Activated T-cell treated with anti-CD3 and anti-CD28 coated beads for 48 hours (primary cell): Measurements from ENCODE around the gene AMN.
"Not testable (repeated sequence)": the region's sequence is repeated elsewhere in the genome, so short reads cannot be mapped to it uniquely, and the experiment has no call there.

Experiments used
- DNase-seq: peaks from one replicate; pipeline ENCODE4 v3.0.0-alpha.2; 2020; ENCODE audit warnings: low read depth

AMN gene

DNA sequence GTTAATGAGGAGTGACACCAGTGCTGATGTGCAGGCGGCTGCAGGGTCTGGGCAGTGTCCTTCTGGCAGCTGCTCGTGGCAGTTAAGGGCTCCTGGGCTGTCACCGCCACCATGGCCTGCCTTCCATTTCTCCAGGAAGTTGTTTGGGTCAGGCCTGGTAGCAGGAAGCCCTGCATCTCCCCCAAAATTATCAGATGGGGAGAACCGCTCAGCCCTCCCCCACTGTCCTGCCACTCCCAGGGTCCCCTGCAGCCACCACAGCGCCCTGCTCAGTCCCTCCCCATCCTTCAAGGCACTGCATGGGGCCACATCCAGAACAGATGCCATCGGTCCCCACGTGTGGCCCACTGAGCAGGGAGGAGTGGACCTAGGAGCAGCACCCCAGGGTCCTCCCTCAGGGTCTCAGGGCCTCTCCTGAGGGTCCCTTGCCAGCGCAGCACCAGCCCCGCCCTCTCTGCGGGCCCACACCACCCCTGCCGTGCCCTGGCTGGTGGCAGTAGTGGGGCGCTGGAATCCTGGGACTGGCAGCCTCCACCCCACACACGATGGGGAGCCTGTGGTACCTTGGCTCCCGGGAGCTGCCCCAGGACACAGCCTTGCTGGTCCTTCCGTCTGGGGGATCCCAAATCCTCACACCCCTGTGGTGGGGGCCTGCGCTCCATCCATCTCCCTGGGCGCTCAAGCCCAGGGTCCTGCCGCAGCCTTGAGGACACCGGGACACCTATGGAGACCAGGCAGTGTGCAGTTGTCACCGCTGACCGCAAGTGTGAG lies 10.3 kb upstream of the AMN start:
- DNase-seq = no peak

DNA sequence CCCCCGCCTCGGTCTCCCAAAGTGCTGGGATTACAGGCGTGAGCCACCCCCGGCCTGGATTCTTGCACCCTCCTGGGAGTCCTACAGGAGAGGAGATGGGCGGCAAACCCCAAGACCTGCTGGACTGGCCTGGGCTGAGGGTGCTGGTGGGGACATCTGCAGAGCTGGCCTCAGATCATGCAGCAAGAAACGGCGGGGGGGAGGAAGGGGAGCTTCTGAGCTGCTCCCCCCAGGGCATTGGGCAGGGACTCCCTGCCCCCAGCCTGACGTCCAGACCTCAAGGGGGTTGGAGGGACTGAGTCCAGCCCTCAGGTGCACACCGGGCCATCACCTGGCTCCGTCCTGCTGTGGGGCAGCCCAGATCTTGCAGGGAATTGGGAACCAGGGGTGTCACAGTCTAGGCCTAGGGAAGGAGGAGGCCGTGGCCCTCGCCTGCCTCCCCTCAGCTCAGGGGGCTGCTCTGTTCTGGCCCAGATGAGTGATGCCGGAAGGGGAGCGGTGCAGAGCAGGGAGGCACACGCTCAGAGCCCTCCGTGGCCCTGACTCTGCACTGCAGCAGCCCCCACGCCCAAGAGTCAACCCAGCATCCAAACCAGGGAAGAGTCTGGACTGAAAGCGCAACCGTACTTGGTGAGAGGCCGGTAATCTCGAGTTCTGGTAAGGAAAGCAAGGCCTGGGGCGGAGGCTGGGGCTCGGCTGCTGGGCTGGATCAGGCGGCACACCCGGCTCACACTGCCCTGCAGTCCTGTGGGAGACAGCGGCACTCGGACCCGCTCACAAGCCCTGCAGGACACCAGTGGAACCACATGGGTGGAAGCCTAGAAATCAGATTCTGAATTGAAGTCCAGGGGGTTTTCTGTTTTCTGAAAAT lies 8.9 kb upstream of the AMN start:
- DNase-seq = no peak

DNA sequence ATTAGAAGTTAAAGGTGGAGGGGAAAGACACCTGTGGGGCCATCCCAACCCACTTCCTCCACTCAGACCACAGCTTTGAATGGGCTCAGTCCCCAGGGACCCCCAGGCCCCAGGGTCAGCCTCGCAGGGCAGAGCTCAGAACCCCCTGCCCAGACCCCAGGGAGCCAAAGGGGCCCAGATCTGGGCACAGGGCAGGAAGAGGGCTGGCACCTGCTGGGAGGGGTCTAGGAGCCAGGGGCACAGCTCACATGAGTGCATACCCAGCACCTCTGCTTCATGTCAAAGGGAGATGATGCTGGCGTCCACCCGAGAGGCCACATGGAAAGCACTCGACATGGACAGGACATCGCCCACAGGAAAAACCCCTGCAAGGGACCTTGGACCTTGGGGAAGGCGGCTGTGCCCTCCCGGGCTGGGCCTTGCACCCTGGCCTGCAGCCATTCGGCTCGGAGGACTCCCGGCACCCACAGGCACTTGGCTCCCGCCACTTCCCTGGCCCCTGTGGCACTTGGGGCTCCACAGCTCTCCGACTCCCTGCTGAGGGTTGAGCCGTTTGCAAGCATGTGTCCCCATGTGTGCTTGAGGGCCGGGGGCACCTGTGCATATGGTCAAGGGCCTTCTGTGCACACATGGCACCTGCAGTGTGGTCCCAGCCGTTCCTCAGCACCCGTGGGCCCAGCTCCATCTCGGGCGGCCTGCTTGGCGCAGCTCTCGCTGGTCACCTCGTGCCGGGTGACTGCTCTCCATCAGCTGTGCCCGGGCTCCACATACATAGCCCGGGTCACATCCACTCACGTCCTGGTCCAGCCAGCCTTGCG lies 7.8 kb upstream of the AMN start:
- DNase-seq = no peak

DNA sequence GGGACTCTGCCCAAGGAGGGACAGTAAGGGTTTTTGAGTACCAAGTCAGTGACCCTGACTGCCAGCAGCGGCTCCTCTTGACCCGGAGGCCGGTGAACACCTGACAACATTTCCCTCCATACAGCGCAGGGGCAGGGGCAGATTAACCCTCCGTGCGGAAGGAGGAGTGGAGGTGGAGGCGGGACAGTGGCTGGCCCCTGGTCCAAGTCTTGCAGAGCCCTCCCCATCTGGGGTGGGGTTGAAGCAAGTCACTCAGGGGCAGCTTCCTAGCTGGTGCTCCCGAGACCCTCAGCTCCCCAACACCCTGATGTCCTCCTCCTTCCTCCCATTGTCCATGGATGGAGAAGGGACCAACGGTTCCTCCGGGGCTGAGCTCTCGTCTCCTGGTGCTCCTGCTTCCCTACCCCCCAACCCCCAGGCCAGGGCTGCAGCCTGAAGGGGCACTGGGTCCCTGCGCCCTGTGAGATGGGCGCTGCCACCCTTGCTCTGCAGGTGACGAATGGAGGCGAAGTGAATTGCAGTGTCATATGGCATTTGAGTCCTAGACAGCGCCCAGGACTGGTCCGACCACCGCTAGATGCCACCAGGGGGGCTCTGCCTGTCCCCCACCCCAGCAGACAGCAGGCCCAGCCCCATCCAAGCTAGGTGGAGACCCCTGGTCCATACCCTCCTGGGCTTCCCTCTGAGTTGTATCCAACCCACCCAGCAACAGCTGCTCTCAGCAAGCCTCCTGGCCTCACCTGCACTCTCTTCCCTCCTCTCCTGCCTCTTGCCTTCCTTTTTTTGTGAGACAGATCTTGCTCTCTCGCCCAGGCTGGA lies 7.0 kb upstream of the AMN start:
- DNase-seq = no peak

DNA sequence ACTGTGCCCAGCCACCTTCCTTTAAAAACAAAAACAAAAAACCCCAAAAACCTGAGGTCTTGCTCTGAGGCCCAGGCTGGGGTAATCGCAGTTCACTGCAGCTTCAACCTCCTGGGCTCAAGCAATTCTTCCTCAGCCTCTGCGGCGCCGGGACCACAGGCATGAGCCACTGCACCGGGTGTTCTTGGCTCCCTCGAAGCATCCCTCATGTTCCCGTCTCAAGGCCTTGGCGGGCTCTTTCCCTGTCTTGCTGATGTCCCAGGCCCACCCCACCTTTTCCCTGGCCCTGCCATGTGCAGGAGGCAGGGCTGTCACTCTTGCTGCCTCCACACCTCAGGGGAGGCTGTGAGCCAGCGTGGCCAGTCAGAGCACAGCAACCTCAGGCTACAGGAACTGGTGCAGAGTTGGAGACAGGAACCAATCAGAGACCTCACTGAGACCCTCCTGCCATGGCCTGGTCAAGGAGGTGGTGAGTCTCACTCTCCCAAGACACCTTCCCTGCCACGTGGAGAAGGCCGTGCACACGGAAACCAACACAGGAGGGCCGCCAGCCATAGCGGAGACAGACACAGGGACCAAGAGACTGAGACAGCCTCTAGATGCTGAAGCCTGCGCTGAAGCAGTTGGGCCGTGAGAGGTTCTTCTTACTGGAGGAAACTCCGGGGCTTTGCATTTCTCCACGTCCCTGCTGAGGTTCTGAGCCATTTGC lies 6.0 kb upstream of the AMN start:
- DNase-seq = no peak

DNA sequence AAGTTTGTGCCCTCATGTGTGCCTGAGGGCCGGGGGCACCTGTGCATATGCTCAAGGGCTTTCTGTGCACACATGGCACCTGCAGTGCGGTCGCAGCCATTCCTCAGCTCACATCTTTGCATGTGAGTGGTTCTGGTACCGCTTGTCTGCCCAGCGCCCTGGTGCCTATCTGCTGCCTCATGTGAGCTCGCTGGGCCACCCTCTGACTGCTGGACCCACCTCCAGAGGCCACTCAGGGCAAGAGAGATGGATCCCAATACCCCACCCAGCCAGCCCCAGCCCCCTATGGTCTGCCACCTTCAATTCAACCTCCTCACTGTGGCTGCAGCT lies 5.4 kb upstream of the AMN start:
- DNase-seq = no peak

DNA sequence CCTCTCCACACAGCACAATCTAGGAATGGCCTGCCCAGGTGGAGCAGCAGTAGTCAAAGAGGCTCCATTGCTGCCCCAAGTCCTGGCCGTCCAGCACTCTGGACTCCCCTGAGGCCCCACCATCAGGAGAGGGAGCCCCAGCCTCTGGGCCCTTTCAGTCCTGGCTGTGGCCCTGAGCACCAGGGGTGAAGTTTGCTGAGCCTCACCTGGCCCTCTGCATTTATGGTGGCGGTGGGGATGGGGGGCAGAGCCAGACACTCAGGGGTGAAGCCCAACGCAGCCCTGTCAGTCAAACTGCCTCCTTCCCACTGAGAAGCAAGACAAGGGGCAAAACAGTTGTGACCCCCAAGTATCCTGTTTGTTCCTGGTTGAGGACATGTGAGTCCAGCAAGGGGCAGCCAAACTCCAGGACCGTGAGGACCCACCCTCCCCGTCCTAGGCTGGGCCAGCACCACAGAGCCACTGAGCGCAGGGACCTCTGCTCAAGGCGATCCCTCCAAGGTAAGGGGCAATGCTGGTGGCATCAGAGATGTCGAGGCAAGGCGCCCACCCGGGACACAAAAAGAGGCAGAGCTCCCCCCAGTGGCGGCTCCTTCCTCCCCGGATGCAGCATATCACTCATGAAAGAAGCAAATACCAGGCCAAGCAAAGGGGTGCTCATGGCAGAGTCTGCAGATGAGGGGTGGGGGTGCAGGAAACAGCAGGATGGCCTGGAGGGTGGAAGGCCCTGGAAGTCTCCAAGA lies 4.8 kb upstream of the AMN start:
- DNase-seq = peak; percentile 52

DNA sequence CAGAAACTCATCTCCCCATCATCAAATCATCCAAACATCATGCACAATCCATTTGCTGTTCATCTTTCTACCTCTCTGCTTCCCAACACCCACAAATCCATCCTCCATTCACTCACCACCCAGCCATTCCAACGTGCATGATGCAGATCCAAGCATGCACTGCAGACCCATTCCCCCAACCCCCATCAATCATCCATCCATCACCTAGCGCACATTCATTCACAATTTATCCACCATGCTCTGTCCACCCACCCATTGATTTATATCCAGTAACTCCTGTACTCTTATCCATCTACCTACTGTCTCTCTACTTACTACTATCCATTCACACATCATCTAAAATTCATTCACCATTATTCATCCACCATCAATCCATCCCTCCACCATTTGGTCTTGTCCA lies 4.0 kb upstream of the AMN start:
- DNase-seq = no peak

DNA sequence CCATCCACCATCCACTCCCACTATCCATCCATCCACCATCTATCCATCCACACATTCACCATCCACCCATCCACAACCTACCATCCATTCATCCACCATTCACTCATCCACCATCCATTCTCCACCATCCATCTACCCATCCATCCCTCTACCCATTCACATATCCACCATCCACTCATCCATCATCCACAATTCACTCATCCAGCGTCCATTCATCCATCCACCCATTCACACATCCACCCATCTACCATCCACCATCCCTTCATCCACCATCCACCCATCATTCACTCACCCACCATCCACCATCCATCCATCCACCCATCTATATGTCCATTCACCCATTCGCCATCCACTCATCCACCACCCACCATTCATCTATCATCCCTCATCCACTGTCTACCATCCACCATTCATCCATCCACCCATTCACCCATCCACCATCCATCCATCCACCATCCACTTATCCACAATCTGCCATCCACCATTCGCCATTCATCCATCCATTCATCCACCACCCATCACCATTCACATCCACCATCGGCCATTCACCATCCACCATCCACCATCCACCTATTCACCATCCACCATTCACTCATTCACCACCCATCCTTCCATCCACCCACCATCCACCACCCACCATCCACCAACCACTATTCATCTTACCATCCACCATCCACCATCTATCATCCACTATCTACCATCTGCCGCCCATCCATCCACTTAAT lies 2.0 kb upstream of the AMN start:
- DNase-seq = no peak

DNA sequence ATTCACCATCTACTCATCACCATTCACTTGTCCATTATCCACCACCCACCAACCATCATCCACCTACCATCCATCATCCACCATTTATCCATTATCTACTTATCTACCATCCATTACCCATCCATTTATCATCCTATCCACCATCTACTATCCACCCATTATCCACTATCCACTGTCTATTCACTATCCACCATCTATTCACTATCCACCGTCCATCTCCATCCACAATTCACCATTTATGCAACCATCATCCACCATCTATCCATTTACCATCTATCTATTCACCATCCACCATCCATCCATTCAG lies 1.5 kb upstream of the AMN start:
- no peak for DNase-seq

DNA sequence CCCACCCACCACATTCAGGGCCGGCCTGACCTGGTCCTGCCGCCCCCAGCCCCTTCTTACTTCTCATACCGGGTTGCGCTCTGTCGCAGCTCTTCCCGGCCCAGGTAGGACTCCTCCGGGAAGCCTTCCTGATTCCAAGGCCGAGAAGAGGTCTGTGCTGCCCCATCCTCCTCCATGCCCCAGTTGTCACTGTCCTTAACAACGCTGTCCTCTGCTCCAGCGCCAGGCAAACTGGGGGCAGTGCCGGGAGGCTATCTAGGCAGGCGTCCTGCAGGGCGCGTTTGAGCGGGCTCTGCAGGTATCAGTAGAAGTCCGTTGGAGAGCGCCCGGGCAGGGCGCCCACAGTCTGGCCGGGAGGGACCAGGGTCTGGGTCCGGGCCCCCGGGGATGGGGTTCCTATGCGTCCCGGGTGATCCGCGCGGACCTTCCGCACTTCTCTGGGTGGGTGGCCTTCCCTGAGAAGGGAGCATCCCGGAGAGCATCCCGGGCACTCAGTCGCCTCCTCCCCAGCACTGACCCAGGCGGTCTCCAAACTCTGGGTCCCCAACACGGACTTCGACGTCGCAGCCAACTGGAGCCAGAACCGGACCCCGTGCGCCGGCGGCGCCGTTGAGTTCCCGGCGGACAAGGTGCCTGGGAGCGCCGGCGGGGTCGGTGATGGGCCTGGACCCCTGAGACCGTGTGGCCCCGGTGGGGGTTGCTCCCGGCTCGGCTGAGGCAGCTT lies 900 bp downstream of the AMN start:
- DNase-seq = no peak

DNA sequence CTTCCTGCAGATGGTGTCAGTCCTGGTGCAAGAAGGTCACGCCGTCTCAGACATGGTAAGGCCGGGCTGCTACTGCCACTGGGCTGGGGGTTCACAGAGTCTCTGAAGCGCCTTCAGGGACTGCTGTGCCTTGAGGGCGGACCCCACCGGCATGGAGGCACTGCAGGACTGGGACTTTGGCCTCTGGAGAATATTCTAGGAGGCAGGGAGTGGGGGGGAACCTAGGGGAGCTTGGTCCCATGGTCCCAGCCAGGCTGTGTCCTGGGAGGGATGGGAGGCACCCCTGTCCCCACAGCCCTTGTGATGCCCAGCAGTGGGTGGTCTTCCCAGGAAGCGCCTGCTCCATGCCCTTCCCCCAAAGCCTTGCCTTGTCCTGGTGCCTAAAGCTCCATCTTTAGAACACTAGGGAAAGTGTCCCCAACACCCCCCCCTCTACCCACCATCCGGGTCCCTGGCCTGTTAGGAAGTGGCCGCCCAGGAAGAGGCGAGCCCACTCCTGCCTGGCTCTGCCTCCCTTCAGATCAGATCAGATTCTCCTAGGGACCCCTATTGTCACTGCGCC lies 1.5 kb downstream of the AMN start:
- DNase-seq = no peak

DNA sequence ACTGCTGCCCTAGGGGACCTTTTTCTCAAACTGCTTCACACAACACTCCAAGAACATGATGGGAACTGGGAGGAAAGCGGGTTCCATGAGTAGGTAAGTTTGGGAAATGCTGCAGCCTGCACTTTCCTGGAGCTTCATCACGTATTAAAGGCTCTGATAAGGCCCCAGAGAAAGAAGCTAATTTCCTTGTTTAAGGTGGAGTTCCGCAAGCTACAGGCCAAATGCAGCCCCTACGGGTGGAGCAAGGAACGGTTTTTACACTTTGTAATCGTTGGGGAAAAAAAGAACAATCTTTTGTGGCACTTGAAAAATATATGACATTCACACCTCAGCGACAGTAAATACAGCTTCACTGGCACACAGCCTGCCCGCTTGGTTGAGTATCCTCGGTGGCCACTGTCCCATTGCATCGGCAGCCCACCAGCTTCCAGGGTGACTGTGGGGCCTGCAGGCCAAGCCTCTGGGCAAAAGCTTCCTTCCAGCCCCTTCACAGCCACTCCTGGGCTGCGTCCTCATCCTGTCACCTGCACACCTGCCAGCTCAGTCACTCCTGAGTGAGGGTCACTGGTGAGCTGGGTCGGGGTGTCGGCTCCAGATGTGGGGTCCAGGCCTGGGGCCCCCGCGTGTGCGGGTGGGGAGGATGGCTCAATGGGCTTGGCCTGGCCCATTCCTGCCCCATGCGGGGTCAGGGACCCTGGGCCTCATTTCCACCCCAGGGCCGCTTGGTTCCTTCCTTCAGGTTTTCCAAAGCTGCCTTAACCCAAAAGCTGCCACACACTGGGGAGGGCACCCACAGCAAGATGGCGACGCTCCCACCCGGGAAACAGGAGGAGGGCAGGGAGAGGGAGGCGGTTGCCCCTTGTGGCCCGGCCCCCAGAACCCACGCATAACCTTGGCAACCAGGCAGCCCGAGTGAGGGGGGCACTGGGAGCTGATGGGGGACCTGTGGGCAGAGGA lies 2.4 kb downstream of the AMN start:
- no peak for DNase-seq

DNA sequence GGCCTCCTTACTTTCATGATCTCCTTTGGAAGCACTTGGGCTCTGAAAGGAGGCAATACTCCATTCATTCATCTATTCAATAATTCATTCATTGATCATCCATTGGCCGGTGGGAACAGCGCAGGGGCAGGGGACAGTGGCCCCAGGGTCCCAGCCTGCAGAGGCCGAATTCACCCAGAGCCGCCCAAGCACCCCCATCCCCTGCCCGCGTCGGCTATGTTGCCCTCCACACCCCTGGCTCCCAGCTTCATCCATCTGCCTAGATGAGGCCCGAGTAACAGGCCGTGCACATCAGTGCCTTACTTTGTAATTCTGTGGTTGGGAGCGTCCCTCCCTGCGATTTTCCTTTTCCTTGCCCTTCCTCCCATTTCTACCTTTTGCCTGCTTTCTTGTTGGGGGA lies 3.2 kb downstream of the AMN start:
- DNase-seq = no peak

DNA sequence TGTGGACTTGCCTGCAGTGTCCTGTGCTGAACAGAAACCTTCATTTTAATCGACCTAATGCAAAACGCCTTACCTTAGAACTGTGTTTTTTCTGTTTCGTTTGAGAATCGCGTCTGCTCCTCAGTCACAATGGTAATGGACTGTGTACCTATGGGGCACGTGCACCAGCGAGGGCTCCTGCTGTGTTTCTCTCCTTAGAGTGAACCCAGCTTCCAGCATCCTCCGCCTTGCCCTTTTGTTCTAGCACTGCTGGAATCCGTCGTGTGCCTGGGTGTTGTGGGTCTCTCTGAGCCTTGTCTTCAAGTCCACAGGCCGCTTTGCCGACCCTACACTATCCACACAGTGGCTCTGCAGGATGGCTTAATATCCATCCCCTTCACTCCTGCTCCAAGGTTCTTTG lies 3.6 kb downstream of the AMN start:
- DNase-seq = no peak

DNA sequence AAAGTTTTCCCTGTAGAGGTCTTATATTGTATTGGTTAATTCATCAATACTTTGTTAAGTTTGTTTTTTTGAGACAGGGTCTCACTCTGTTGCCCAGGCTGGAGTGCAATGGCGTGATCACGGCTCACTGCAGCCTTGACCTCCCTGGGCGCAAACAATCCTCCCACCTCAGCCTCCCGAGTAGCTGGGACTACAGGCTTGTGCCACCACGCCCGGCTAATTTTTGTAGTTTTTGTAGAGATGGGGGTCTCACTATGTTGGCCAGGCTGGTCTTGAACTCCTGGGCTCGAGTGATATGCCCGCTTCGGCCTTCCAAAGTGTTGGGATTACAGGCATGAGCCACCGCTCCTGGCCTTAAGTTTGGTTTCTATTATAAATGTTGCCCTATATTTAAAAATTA lies 4.4 kb downstream of the AMN start:
- DNase-seq = not testable (repeated sequence)

DNA sequence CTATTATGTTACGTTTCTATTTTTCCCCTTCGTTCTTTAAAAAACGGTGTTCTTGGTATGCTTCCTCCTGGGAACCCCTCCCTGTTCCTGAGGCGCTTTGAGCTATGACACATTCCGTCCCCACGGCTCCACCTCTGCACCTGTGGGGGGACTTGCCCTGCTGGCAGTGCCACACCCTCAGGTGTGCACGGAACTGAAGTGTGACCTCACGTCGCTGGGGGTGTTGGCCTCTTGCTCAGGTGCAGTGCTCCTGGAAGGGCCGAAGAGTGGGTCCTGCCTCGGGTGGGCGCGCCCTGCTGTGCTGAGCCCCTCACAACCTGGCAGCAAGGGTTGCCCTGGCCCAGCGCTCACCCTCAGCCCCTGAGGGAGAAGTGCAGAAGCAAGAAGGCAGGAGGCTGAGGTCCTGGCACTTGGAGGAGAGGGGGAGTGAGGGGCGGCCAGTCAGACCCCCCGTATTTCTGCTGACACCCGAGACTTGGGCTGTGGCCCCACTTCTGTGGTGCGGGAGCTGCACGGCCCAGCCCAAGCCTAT lies 4.9 kb downstream of the AMN start:
- DNase-seq = no peak
